Heart left ventricle (tissue), 16 donors: ENCODE measurements around the gene ZNF185. TPM values are rescaled to one million over a fixed set of nuclear protein-coding genes. Genes with fewer than 3 reads are reported as not detected.
A peak's percentile ranks its signal among the peaks of the same experiment; 100 is the strongest.

Experiments
- ATAC-seq, 4 donors: fragments of 200-7000 bp; cut with Tn5 transposase; one replicate each; pipeline ENCODE4 v1.9.1; 2020 to 2022; ENCODE audit warnings: moderate library complexity in 4 of 4, mild to moderate bottlenecking in 3 of 4, moderate number of reproducible peaks in 1 of 4
- DNase-seq, 5 donors: peaks; one replicate each; pipeline ENCODE4 v3.0.0-alpha.2; 2020
- H3K27ac ChIP-seq, 12 donors: fragments of 200-600 bp; sonication (generic) in 4 of 12; one replicate each; pipeline versions ENCODE4 v1.5.0 to v1.8.0; 2016 to 2022; ENCODE audit warnings: mild to moderate bottlenecking in 2 of 12
- H3K27me3 ChIP-seq, 9 donors: fragments of 200-600 bp; sonication (generic) in 2 of 9; one replicate each; pipeline versions ENCODE4 v1.5.1 to v1.8.0; 2016 to 2022; ENCODE audit warnings: mild to moderate bottlenecking in 3 of 9
- H3K36me3 ChIP-seq, 9 donors: fragments of 200-600 bp; sonication (generic) in 2 of 9; one replicate each; pipeline versions ENCODE4 v1.5.0 to v1.8.0; 2018 to 2022; ENCODE audit warnings: mild to moderate bottlenecking in 2 of 9
- H3K4me1 ChIP-seq, 12 donors: fragments of 200-600 bp; sonication (generic) in 4 of 12; one replicate each; pipeline versions ENCODE4 v1.5.0 to v1.8.0; 2016 to 2022; ENCODE audit warnings: mild to moderate bottlenecking in 3 of 12
- H3K4me3 ChIP-seq, 12 donors: fragments of 200-600 bp; sonication (generic) in 4 of 12; one replicate each; pipeline versions ENCODE4 v1.5.0 to v1.8.0; 2017 to 2022; ENCODE audit warnings: mild to moderate bottlenecking in 9 of 12, moderate library complexity in 4 of 12
- H3K9me3 ChIP-seq, 12 donors: fragments of 200-600 bp; sonication (generic) in 4 of 12; one replicate each; pipeline versions ENCODE4 v1.5.0 to v1.8.0; 2016 to 2022; ENCODE audit warnings: mild to moderate bottlenecking in 1 of 12
- POLR2A ChIP-seq, 2 donors: fragments of 450-650 bp; IDR thresholded peaks; one replicate each; pipeline ENCODE4 v1.6.1; 2017; ENCODE audit warnings: antibody characterized with exemption in 2 of 2, mild to moderate bottlenecking in 2 of 2, moderate library complexity in 2 of 2
- WGBS, 4 donors: extraction: QIAGEN DNeasy Blood & Tissue Kit in 2 of 4; methylation state at CpG; one replicate each; pipeline versions ENCODE4 v1.1.5 to v1.1.7; 2013 to 2018; 5-methylcytosine and 5-hydroxymethylcytosine counted together
- intact Hi-C, 10 donors: fragments of 100-400 bp; cut with DNase I; formaldehyde crosslinking; loops; one replicate each; pipeline versions ENCODE4 v1.11.1 to v1.14.2; 2022
- polyA plus RNA-seq, 2 donors: library from polyadenylated mRNA; stranded (reverse); fragments of 200-250 nt; gene quantifications; one replicate each; pipeline ENCODE4 v1.2.3, GENCODE V29; 2013
- total RNA-seq, 9 donors: library from RNA; depleted of rRNA in 2 of 9; stranded (reverse); fragments of >200 nt in 2 of 9; fragmentation: NEBNext Ultra II Directional in 3 of 9; extraction: Animal tissue kit (Norgen Biotek cat#: 25700) in 3 of 9; gene quantifications; one replicate each; pipeline versions ENCODE4 v1.1.0 to v1.2.4, GENCODE V29; 2016 to 2023
- TF ChIP-seq, protein P1 (sequence below), 12 donors: fragments of 200-600 bp; sonication (generic) in 4 of 12; IDR thresholded peaks; one replicate each; pipeline versions ENCODE4 v1.5.0 to v1.8.0; 2018 to 2022; ENCODE audit warnings: antibody characterized with exemption in 12 of 12, mild to moderate bottlenecking in 5 of 12
- donor health status: ischemic (EF 13 %, LVEDD 7.1; RV severe dilation, severe dysfunction).
- donor health status: healthy with polysubstance abuse.
- donor health status: DM: no; HTN: yes; CAD: no.
- donor health status: DM: no; HTN: no; CAD: no.
- donor health status: ischemic (EF 25% LVEDD 6.9; RV normal size, moderate dysfunction).
- donor health status: ischemic (EF 25% LVEDD 5.7; RV mildly dilated, moderate dysfunction).
- donor health status: healthy.
- donor health status: DM: yes; HTN: yes; CAD: no.
- donor health status: ischemic (EF 35%, LVEDD 5.7; RV mildly dilated, moderate dysfunction).
- donor health status: nonischemic (EF 11% LVEDD 7.7; RV severe dilation, severe dysfunction).
- donor health status: DM: yes; HTN: yes; CAD: no.
- donor health status: PGD.
- donor health status: ischemic (EF 29% LVEDD 5.4; RV normal size, mild dysfunction).
- donor health status: nonischemic (EF 23%, LVEDD 6.1; RV moderate dilation, normal function).

Gene ZNF185
- total and polyA plus RNA-seq, 11 donors, result 0.42 to 7.4 (median 1.8) TPM

DNA sequence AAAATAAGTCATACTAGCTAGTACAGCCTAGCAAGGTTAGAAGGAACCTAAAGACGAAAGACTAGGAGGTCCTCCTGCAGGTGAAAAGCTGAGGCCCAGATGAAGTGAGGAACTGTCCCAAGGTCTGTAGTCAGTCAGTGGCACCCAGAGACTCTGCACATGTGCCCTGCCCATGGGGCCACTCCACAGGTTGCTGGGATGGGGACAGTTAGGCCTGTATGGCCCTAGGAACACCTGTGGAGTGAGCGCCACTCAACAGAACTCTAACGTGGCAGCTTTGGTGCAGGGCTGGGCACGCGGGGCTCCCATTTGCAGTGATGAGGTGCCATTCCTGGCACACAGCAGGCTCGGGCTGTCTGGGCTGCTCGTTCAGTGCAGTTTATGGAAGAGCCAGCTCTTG lies 14.8 kb downstream of the ZNF185 start:
- ATAC-seq (no peak), DNase-seq (no peak)
- intact Hi-C loops, result no loop called here
- 77 to 95% (median 82%) methylated on average over 7 of the region's 7 CpGs for WGBS, 4 donors
- TF ChIP-seq POLR2A (IDR thresholded peaks at IDR 0.05), result no peak
- TF ChIP-seq, protein P1, sequence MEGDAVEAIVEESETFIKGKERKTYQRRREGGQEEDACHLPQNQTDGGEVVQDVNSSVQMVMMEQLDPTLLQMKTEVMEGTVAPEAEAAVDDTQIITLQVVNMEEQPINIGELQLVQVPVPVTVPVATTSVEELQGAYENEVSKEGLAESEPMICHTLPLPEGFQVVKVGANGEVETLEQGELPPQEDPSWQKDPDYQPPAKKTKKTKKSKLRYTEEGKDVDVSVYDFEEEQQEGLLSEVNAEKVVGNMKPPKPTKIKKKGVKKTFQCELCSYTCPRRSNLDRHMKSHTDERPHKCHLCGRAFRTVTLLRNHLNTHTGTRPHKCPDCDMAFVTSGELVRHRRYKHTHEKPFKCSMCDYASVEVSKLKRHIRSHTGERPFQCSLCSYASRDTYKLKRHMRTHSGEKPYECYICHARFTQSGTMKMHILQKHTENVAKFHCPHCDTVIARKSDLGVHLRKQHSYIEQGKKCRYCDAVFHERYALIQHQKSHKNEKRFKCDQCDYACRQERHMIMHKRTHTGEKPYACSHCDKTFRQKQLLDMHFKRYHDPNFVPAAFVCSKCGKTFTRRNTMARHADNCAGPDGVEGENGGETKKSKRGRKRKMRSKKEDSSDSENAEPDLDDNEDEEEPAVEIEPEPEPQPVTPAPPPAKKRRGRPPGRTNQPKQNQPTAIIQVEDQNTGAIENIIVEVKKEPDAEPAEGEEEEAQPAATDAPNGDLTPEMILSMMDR (IDR thresholded peaks at IDR 0.05), result no peak
- peaks cover 0 to 6% (median 0%) of the 10 kb centered on the region in 9 donors for H3K27me3 ChIP-seq
- H3K9me3 ChIP-seq, result no peaks in the 10 kb centered on the region
- no peaks in the 10 kb centered on the region for H3K4me1 ChIP-seq
- no peak overlapping the region for H3K27ac ChIP-seq
- H3K36me3 ChIP-seq, result no peaks in the 10 kb centered on the region
- H3K4me3 ChIP-seq, result no peak overlapping the region

DNA sequence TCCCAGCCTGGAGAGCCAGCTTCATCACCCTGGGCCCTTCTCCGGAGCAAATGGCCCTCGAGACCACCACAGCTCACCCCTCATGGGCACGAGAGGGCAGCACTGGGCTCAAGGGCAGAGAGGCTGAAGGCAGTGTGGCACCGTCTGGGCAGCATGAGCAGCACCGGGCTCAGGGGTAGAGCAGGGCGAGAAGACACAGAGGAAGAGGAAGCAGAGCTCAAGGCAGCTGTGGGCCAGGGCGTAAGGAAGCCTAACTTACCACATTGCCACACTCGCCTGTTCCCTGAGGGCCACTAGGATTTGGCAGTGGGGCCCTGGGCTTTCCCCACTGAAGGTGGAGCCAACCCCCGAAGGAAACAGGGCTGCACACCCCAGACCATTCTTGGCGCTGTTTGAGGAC lies 15.5 kb downstream of the ZNF185 start:
- DNase-seq (peak in 1 of 5 donors; percentile 34), ATAC-seq (no peak)
- intact Hi-C loops, result no loop called here
- Histone ChIP-seq H3K4me1 (no peaks in the 10 kb centered on the region), H3K4me3 (no peak overlapping the region), H3K36me3 (no peaks in the 10 kb centered on the region), H3K9me3 (no peaks in the 10 kb centered on the region), H3K27me3 (peaks cover 0 to 6% (median 0%) of the 10 kb centered on the region in 9 donors), H3K27ac (no peak overlapping the region)
- TF ChIP-seq POLR2A (IDR thresholded peaks at IDR 0.05), result no peak
- TF ChIP-seq, protein P1 (IDR thresholded peaks at IDR 0.05), result no peak
- WGBS, 4 donors, result 74 to 92% (median 81%) methylated on average over 4 to 10 of the region's 10 CpGs

DNA sequence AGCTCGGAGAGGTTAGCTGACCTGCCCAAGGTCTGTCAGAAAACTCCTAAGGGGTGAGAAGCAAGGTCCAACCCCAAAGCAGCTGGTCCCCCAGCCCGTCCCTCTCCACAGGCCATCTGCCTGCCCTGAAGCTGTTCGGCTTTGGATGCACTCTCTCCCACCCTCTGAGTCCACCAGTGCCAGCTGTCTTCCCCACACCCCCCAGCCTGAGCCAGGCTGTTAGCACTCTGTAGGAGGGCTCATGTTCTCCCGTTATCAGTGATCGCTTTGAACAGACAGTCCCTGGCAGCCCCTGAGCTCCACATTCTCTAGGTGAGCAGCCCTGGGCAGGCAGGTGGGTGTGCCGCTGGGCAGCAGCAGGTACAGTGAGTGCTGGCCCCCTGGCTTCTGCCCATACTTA lies 16.0 kb downstream of the ZNF185 start:
- intact Hi-C loops, result no loop called here
- ATAC-seq (no peak), DNase-seq (no peak)
- Histone ChIP-seq H3K4me1 (no peaks in the 10 kb centered on the region), H3K27me3 (peaks cover 0 to 6% (median 0%) of the 10 kb centered on the region in 9 donors), H3K9me3 (no peaks in the 10 kb centered on the region), H3K36me3 (no peaks in the 10 kb centered on the region), H3K4me3 (no peak overlapping the region), H3K27ac (no peak overlapping the region)
- no peak for TF ChIP-seq POLR2A (IDR thresholded peaks at IDR 0.05)
- TF ChIP-seq, protein P1 (IDR thresholded peaks at IDR 0.05), result no peak
- 75 to 87% (median 82%) methylated on average over 4 to 6 of the region's 6 CpGs for WGBS, 4 donors

DNA sequence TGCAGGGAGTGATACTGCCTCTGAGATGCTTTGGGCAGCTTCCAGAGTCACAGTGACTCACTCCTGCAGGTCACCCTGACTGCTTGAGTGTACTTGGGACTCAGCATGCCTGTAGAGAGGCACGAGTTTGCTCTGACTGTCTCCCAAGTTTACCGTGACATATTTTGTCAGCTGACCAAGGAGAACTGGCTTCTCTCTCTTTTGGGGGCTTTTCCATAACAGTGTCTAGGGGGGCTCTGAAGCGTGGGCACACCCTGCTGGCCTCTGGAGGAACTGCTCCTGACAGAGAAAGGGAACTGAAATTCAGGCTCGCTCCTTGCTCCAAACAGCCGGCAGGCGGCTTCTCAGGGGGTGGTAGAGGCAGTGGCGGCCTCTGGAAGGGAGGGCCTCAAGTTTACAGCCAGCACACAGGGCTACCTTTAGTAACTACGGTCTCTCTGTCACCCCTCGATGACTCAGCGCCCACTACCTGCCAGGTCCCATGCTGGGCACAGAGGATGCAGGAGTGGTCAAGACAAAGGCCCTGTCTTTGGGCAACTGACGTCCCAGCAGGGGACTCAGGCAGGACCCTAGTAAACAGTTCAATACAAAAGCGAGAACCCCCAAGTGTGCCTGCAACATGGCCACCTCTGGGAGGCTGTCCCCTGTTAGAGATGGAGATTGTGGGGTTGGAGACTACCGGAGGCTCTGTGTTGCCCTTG lies 17.8 kb downstream of the ZNF185 start:
- Histone ChIP-seq H3K4me1 (no peaks in the 10 kb centered on the region), H3K36me3 (no peaks in the 10 kb centered on the region), H3K27ac (no peak overlapping the region), H3K9me3 (no peaks in the 10 kb centered on the region), H3K27me3 (peaks cover 0 to 6% (median 0%) of the 10 kb centered on the region in 9 donors), H3K4me3 (no peak overlapping the region)
- ATAC-seq (peak in 3 of 4 donors; percentile 37 to 73 (median 55)), DNase-seq (no peak)
- intact Hi-C loops, result no loop called here
- 41 to 53% (median 48%) methylated on average over 8 to 13 of the region's 13 CpGs for WGBS, 4 donors
- TF ChIP-seq POLR2A (IDR thresholded peaks at IDR 0.05), result no peak
- TF ChIP-seq, protein P1 (IDR thresholded peaks at IDR 0.05), result peak in 11 of 12 donors; percentile 21 to 47 (median 42)
